Spleen (tissue), 3 donors: ENCODE results near the gene MPND.

Experiments
- POLR2A ChIP-seq, 3 donors: fragments of 450-650 bp; IDR thresholded peaks; one replicate each; pipeline ENCODE4 v1.5.1; 2017; ENCODE audit warnings: antibody characterized with exemption in 3 of 3, mild to moderate bottlenecking in 1 of 3
- POLR2AphosphoS5 ChIP-seq, 3 donors: sonication (generic); formaldehyde crosslinking; IDR thresholded peaks; one replicate each; pipeline ENCODE4 v1.5.1; 2017; ENCODE audit warnings: antibody characterized with exemption in 3 of 3

DNA sequence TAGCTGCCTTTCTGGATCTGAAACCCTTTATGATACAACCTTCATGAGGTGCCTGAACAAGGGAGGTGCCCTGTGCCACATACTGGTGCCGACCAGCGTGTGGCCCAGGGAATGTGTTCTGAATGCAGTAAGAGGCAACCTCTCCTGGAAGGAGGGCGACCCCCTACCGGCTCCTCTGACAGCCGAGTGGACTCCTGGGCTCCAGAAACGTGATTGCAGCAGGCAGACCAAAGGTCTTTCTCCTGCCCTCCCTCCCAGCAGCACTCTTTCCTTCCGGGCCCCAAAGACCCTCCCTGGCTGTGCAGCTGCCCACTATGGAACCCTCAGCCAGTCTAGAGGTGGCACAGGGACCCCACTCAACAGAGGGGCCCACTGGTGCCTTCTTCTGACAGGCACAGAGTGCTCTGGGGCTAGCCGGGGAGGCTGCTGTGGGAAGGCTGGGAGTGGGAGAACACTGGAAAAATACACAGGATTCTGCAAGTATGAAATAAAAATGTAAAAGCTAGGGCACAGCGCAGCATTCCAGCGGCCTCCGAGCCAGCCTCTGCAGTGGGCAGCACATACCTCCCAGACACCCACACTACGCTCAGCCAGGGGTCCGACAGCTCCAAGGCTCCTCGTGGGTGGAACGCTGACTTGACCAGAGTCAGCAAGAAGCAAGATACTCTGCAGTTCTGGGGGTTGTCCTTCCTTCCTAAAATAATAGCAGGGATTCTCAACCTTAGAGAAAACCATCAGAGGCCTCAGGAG lies 42.1 kb downstream of the MPND start:
- TF ChIP-seq POLR2AphosphoS5 (IDR thresholded peaks at IDR 0.05): peak in 1 of 3 donors; percentile 3
- TF ChIP-seq POLR2A (IDR thresholded peaks at IDR 0.05): no peak
